Measurements from ENCODE around the gene ROGDI.

Gene ROGDI

GRCh38 chr16:4765511-4766474, 36.6 kb downstream of the ROGDI start:
- no peak for DNase-seq (ENCODE audit: low read depth)

- DNase-seq (ENCODE audit: low read depth): no peak
Measured at GRCh38 chr16:4763791-4764190, 38.6 kb downstream of the ROGDI start.

GRCh38 chr16:4762205-4762604, 40.2 kb downstream of the ROGDI start:
- no peak for DNase-seq (ENCODE audit: low read depth)

- DNase-seq (ENCODE audit: low read depth): no peak
Measured at GRCh38 chr16:4760221-4760910, 42.1 kb downstream of the ROGDI start.

- DNase-seq (ENCODE audit: low read depth): no peak
Measured at GRCh38 chr16:4755687-4756086, 46.7 kb downstream of the ROGDI start.

GRCh38 chr16:4754865-4755264, 47.6 kb downstream of the ROGDI start:
- DNase-seq (ENCODE audit: low read depth): no peak

GRCh38 chr16:4753227-4753626, 49.2 kb downstream of the ROGDI start:
- no peak for DNase-seq (ENCODE audit: low read depth)

GRCh38 chr16:4752351-4753100, 49.9 kb downstream of the ROGDI start:
- DNase-seq (ENCODE audit: low read depth): no peak

- DNase-seq (ENCODE audit: low read depth): no peak
Measured at GRCh38 chr16:4750896-4751295, 51.5 kb downstream of the ROGDI start.

GRCh38 chr16:4749700-4750257, 52.7 kb downstream of the ROGDI start:
- DNase-seq (ENCODE audit: low read depth): no peak

GRCh38 chr16:4748682-4749411, 53.6 kb downstream of the ROGDI start:
- DNase-seq (ENCODE audit: low read depth): no peak

- no peak for DNase-seq (ENCODE audit: low read depth)
Measured at GRCh38 chr16:4747906-4748681, 54.3 kb downstream of the ROGDI start.

- no peak for DNase-seq (ENCODE audit: low read depth)
Measured at GRCh38 chr16:4746991-4747574, 55.4 kb downstream of the ROGDI start.

Data from CMK (cell line).